ENCODE measurements around the gene LST1.

- TF ChIP-seq CTCF (IDR thresholded peaks at IDR 0.05 in 4 of 5, conservative IDR thresholded peaks at IDR 0.05 in 1 of 5), result no peak
- no peak for TF ChIP-seq POLR2A (IDR thresholded peaks at IDR 0.05)
Observed at GRCh38 chr6:31559606-31559957, 26.5 kb upstream of the LST1 start.

Measured in gastrocnemius medialis (tissue), 4 donors.